Neuronal stem cell (in vitro differentiated cells): ENCODE measurements around the gene RNF103.

Experiments used
- DNase-seq: peaks from one replicate; pipeline ENCODE4 v3.0.0-alpha.2; 2013; ENCODE audit warnings: low spot score
- H2AFZ ChIP-seq: one replicate; pipeline ENCODE4 v1.6.1; 2013; ENCODE audit warnings: mild to moderate bottlenecking, low read length, inconsistent platforms
- H2AK5ac ChIP-seq: 2 replicates; pipeline ENCODE4 v1.6.1; 2013; ENCODE audit warnings: low read depth, mild to moderate bottlenecking, inconsistent platforms, low read length, moderate library complexity, mixed read lengths
- H2BK120ac ChIP-seq: 2 replicates; pipeline ENCODE4 v1.6.1; 2013; ENCODE audit warnings: low read depth, mild to moderate bottlenecking, inconsistent platforms, low read length, moderate library complexity, mixed read lengths
- H2BK12ac ChIP-seq: one replicate; pipeline ENCODE4 v1.6.1; 2013; ENCODE audit warnings: low read length, inconsistent platforms
- H2BK15ac ChIP-seq: 2 replicates; pipeline ENCODE4 v1.6.1; 2013; ENCODE audit warnings: mild to moderate bottlenecking, low read length, inconsistent platforms, mixed read lengths
- H2BK5ac ChIP-seq: one replicate; pipeline ENCODE4 v1.6.1; 2013; ENCODE audit warnings: inconsistent platforms, mild to moderate bottlenecking, low read length, moderate library complexity
- H3K14ac ChIP-seq: one replicate; pipeline ENCODE4 v1.6.1; 2013; ENCODE audit warnings: low read length, inconsistent platforms
- H3K18ac ChIP-seq: 2 replicates; pipeline ENCODE4 v1.6.1; 2013; ENCODE audit warnings: low read length, inconsistent platforms
- H3K23ac ChIP-seq: 2 replicates; pipeline ENCODE4 v1.6.1; 2013; ENCODE audit warnings: low read depth, mild to moderate bottlenecking, mixed read lengths, low read length, inconsistent platforms; ENCODE audit not compliant: poor library complexity
- H3K27ac ChIP-seq: replicated peaks from 3 replicates; pipeline ENCODE4 v1.5.1; 2013; ENCODE audit warnings: low read length, inconsistent platforms
- H3K27me3 ChIP-seq, 3 experiments: 2 replicates each; pipeline ENCODE4 v1.6.1; 2013; ENCODE audit warnings: low read length in 3 of 3, mild to moderate bottlenecking in 2 of 3, inconsistent platforms in 1 of 3, low read depth in 1 of 3, mixed read lengths in 1 of 3, moderate library complexity in 1 of 3; ENCODE audit not compliant: control insufficient read depth in 3 of 3, insufficient read depth in 3 of 3
- H3K36me3 ChIP-seq, 2 donors: replicated peaks in 1 of 2; 2 replicates each; pipeline ENCODE4 v1.6.1; 2013; ENCODE audit warnings: low read length in 2 of 2; ENCODE audit not compliant: control insufficient read depth in 2 of 2, insufficient read depth in 2 of 2
- H3K4ac ChIP-seq: 2 replicates; pipeline ENCODE4 v1.6.1; 2013; ENCODE audit warnings: inconsistent platforms, mild to moderate bottlenecking, low read length, moderate library complexity
- H3K4me1 ChIP-seq, 2 donors: 1 replicate in 1 of 2; 2 replicates in 1 of 2; pipeline ENCODE4 v1.6.1; 2013; ENCODE audit warnings: low read length in 2 of 2, low read depth in 1 of 2; ENCODE audit not compliant: control insufficient read depth in 2 of 2, insufficient read depth in 1 of 2
- H3K4me2 ChIP-seq: one replicate; pipeline ENCODE4 v1.6.1; 2013; ENCODE audit warnings: mild to moderate bottlenecking, low read length, inconsistent platforms; ENCODE audit not compliant: insufficient read depth, poor library complexity, severe bottlenecking
- H3K4me3 ChIP-seq, 2 donors: 2 replicates each; pipeline ENCODE4 v1.5.1; 2013; ENCODE audit warnings: low read length in 2 of 2, mild to moderate bottlenecking in 2 of 2, inconsistent platforms in 1 of 2, moderate library complexity in 1 of 2
- H3K79me1 ChIP-seq: one replicate; pipeline ENCODE4 v1.6.1; 2013; ENCODE audit warnings: low read depth, mild to moderate bottlenecking, inconsistent platforms, low read length, moderate library complexity
- H3K9ac ChIP-seq: one replicate; pipeline ENCODE4 v1.6.1; 2013; ENCODE audit warnings: mild to moderate bottlenecking, low read depth, low read length, inconsistent platforms; ENCODE audit not compliant: poor library complexity
- H3K9me3 ChIP-seq, 2 donors: replicated peaks in 1 of 2; 2 replicates each; pipeline versions ENCODE3 to v1.6.1; 2013; ENCODE audit warnings: low read length in 2 of 2, mild to moderate bottlenecking in 2 of 2, inconsistent platforms in 1 of 2, low read depth in 1 of 2, mixed read lengths in 1 of 2, moderate library complexity in 1 of 2; ENCODE audit not compliant: control insufficient read depth in 2 of 2, insufficient read depth in 1 of 2
- H4K8ac ChIP-seq: one replicate; pipeline ENCODE4 v1.6.1; 2013; ENCODE audit warnings: low read depth, mild to moderate bottlenecking, inconsistent platforms, low read length, moderate library complexity
- H4K91ac ChIP-seq: one replicate; pipeline ENCODE4 v1.6.1; 2013; ENCODE audit warnings: low read length, low read depth, mild to moderate bottlenecking, inconsistent platforms; ENCODE audit not compliant: poor library complexity
- WGBS, 2 donors: extraction: QIAGEN DNeasy Blood & Tissue Kit; methylation state at CpG; one replicate each; pipeline ENCODE4 v1.1.7; 2013; ENCODE audit warnings: missing lambda C conversion rate in 2 of 2, mixed read lengths in 1 of 2; ENCODE audit not compliant: insufficient read length in 2 of 2, insufficient replicate concordance in 1 of 2; ENCODE audit errors: extremely low coverage in 2 of 2; 5-methylcytosine and 5-hydroxymethylcytosine counted together

RNF103 gene

DNA sequence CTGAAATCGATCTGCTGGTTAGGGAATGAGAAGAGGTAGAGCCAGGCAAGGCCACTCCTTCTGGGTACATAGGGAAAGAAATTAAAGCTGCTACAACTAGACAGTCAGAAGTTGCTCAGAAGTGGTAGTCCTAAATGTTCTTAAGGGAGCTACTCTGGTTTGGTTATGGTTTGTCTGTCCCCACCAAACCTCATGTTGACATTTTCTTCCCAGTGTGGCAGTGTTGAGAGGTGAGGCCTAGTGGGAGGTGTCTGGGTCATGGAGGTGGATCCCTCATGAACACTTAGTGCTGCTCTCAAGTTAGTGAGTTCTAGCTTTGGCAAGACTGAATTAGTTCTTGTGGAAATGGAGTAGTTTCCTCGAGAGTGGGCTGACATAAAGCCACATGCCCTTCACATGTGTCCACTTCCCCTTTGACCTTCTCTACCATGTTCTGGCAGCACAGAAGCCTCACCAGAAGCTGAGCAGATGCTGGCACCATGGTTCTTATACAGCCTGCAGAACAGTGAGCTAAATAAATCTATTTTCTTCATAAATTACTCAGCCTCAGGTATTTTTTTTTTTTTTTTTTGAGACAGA, 14.7 kb downstream of the RNF103 start:
- WGBS, 2 donors: no CpG with 5 or more reads among the region's 2 CpGs
- peaks cover 12 to 74% of the 10 kb centered on the region in 2 donors for H3K36me3 ChIP-seq
- H3K4me1 ChIP-seq: no peaks in the 10 kb centered on the region
- H2BK15ac ChIP-seq: no peak overlapping the region
- no peak overlapping the region for H3K14ac ChIP-seq
- no peak overlapping the region for H3K4me2 ChIP-seq
- H3K27me3 ChIP-seq: no peaks in the 10 kb centered on the region
- no peaks in the 10 kb centered on the region for H3K9me3 ChIP-seq
- H2BK120ac ChIP-seq: no peak overlapping the region
- H2AFZ ChIP-seq: no peak overlapping the region
- H4K91ac ChIP-seq: no peak overlapping the region
- H3K18ac ChIP-seq: no peak overlapping the region
- no peaks in the 10 kb centered on the region for H3K79me1 ChIP-seq
- no peak overlapping the region for H3K27ac ChIP-seq
- no peak overlapping the region for H2AK5ac ChIP-seq
- no peak overlapping the region for H3K4ac ChIP-seq
- no peak overlapping the region for H3K4me3 ChIP-seq
- no peak overlapping the region for H3K23ac ChIP-seq
- no peak overlapping the region for H4K8ac ChIP-seq
- H2BK12ac ChIP-seq: no peak overlapping the region
- DNase-seq: no peak
- H2BK5ac ChIP-seq: no peak overlapping the region
- no peak overlapping the region for H3K9ac ChIP-seq

DNA sequence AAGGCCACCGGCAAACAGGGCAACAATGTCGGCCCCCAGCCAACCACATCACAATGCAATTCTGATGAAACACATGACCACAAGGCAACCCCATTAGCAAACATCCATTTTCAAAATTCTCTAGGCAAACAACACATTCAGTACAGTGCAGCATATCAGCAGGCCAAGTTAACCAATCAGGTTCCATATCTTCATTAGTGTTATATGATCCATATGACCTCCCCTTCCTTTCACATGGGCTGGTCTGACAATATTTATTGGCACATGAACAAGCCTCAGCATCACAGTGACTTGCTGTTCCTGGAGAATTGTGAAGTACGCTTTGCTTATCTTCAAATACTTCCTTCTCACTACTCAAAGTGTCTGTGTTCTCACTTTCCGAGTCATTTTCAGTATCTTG, 19.8 kb downstream of the RNF103 start:
- H2BK12ac ChIP-seq: no peak overlapping the region
- no peak overlapping the region for H2AFZ ChIP-seq
- peaks cover 6 to 42% of the 10 kb centered on the region in 2 donors for H3K36me3 ChIP-seq
- H3K4me3 ChIP-seq: no peak overlapping the region
- no peaks in the 10 kb centered on the region for H3K4me1 ChIP-seq
- no peak overlapping the region for H3K14ac ChIP-seq
- no peak for DNase-seq
- no peak overlapping the region for H2BK5ac ChIP-seq
- no peak overlapping the region for H2BK120ac ChIP-seq
- no peak overlapping the region for H4K8ac ChIP-seq
- H3K4ac ChIP-seq: no peak overlapping the region
- H3K23ac ChIP-seq: no peak overlapping the region
- no peak overlapping the region for H3K27ac ChIP-seq
- no peak overlapping the region for H3K4me2 ChIP-seq
- no CpG with 5 or more reads among the region's 4 CpGs for WGBS, 2 donors
- peaks cover 3% of the 10 kb centered on the region for H3K79me1 ChIP-seq
- H3K9me3 ChIP-seq: no peaks in the 10 kb centered on the region
- no peaks in the 10 kb centered on the region for H3K27me3 ChIP-seq
- no peak overlapping the region for H4K91ac ChIP-seq
- H2AK5ac ChIP-seq: no peak overlapping the region
- no peak overlapping the region for H3K18ac ChIP-seq
- no peak overlapping the region for H2BK15ac ChIP-seq
- no peak overlapping the region for H3K9ac ChIP-seq

DNA sequence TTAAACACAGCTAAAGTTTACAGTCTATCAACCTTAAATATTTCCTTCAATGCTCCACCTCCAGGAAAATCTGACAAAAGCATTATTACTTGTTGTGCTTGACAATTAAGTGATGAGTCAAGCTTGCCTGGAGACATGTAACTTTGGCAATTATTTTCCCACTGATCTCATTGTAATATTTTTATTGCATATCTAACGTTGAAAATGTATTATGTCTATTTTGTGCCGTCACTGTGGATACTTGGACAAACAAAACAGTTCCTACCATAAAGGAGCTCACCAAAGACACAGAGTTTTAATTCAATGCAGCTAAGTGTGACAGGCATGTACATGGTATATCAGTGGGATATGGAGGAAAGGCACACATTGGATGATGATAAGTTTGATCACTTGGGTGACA, 24.7 kb downstream of the RNF103 start:
- Histone ChIP-seq H3K4me2 (no peak overlapping the region), H3K18ac (no peak overlapping the region), H2BK12ac (no peak overlapping the region), H3K79me1 (peaks cover 3% of the 10 kb centered on the region), H3K4me3 (no peak overlapping the region), H3K9ac (no peak overlapping the region), H2AFZ (no peak overlapping the region), H4K91ac (no peak overlapping the region), H2BK120ac (no peak overlapping the region), H2AK5ac (no peak overlapping the region), H2BK15ac (no peak overlapping the region), H3K36me3 (peaks cover under 1 to 6% of the 10 kb centered on the region in 2 donors), H3K4me1 (no peaks in the 10 kb centered on the region), H2BK5ac (no peak overlapping the region), H3K23ac (no peak overlapping the region), H3K27me3 (no peaks in the 10 kb centered on the region), H3K9me3 (no peaks in the 10 kb centered on the region), H3K14ac (no peak overlapping the region), H3K27ac (no peak overlapping the region), H4K8ac (no peak overlapping the region), H3K4ac (no peak overlapping the region)
- no CpG with 5 or more reads among the region's 2 CpGs for WGBS, 2 donors
- no peak for DNase-seq

DNA sequence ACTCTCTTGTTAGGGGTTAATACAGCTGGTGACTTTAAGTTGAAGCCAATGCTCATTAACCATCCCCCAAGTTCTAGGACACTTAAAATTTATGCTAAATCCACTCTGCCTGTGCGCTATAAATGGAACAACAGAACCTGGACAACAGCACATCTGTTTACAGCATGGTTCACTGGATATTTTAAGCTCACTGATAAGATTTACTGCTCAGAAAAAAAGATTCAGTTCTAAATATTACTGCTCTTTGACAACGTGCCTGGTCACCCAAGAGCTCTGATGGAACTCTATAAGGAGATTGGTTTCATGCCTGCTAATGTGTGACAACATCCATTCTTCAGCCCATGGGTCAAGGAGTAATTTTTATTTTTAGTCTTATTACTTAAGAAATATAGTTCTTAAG, 27.5 kb downstream of the RNF103 start:
- Histone ChIP-seq H3K4ac (no peak overlapping the region), H3K23ac (no peak overlapping the region), H3K4me3 (no peak overlapping the region), H3K79me1 (no peaks in the 10 kb centered on the region), H2AK5ac (no peak overlapping the region), H4K91ac (no peak overlapping the region), H2AFZ (no peak overlapping the region), H3K9me3 (no peaks in the 10 kb centered on the region), H2BK15ac (no peak overlapping the region), H3K14ac (no peak overlapping the region), H3K4me1 (no peaks in the 10 kb centered on the region), H3K36me3 (no peaks in the 10 kb centered on the region), H3K18ac (no peak overlapping the region), H2BK12ac (no peak overlapping the region), H3K27ac (no peak overlapping the region), H2BK5ac (no peak overlapping the region), H4K8ac (no peak overlapping the region), H3K9ac (no peak overlapping the region), H2BK120ac (no peak overlapping the region), H3K27me3 (no peaks in the 10 kb centered on the region), H3K4me2 (no peak overlapping the region)
- WGBS, 2 donors: no CpG with 5 or more reads among the region's 2 CpGs
- no peak for DNase-seq
